GM23248 (cell line): ENCODE measurements around the gene PC. TPM values are rescaled to one million over a fixed set of nuclear protein-coding genes. Genes with fewer than 3 reads are reported as not detected.

Source experiments
- DNase-seq: peaks from one replicate; pipeline ENCODE4 v3.0.0-alpha.2; 2015
- H2AFZ ChIP-seq: fragments of 200-600 bp; sonication (generic); 2 replicates; pipeline ENCODE4 v1.6.1; 2016; ENCODE audit warnings: antibody characterized with exemption
- H3F3A ChIP-seq: fragments of 200-600 bp; sonication (generic); 2 replicates; pipeline ENCODE4 v1.6.1; 2016; ENCODE audit warnings: mild to moderate bottlenecking, antibody characterized with exemption, mixed run types; ENCODE audit not compliant: insufficient read depth
- H3K27ac ChIP-seq: fragments of 200-600 bp; sonication (generic); 2 replicates; pipeline ENCODE4 v1.5.1; 2016; ENCODE audit warnings: mild to moderate bottlenecking
- H3K27me3 ChIP-seq: fragments of 200-600 bp; sonication (generic); replicated peaks from 2 replicates; pipeline ENCODE4 v1.6.1; 2016; ENCODE audit warnings: mild to moderate bottlenecking; ENCODE audit not compliant: insufficient read depth
- H3K36me3 ChIP-seq: fragments of 200-600 bp; sonication (generic); 2 replicates; pipeline ENCODE4 v1.6.1; 2016; ENCODE audit warnings: low read depth, mild to moderate bottlenecking
- H3K4me1 ChIP-seq: fragments of 200-600 bp; sonication (generic); 2 replicates; pipeline ENCODE4 v1.6.1; 2016; ENCODE audit warnings: mild to moderate bottlenecking; ENCODE audit not compliant: insufficient read depth
- H3K4me2 ChIP-seq: fragments of 200-600 bp; sonication (generic); one replicate; pipeline ENCODE4 v1.6.1; 2016; ENCODE audit warnings: mild to moderate bottlenecking; ENCODE audit not compliant: unreplicated experiment
- H3K4me3 ChIP-seq: fragments of 200-600 bp; sonication (generic); 2 replicates; pipeline ENCODE4 v1.5.1; 2016; ENCODE audit warnings: mild to moderate bottlenecking
- H3K79me2 ChIP-seq: fragments of 200-600 bp; sonication (generic); 2 replicates; pipeline ENCODE4 v1.6.1; 2016; ENCODE audit warnings: mild to moderate bottlenecking; ENCODE audit not compliant: insufficient read depth
- H3K9ac ChIP-seq: fragments of 200-600 bp; sonication (generic); 2 replicates; pipeline ENCODE4 v1.6.1; 2016; ENCODE audit warnings: mild to moderate bottlenecking
- H3K9me2 ChIP-seq: fragments of 200-600 bp; sonication (generic); 2 replicates; pipeline ENCODE4 v1.6.1; 2016; ENCODE audit warnings: mixed run types, mild to moderate bottlenecking, moderate library complexity; ENCODE audit not compliant: insufficient read depth
- H3K9me3 ChIP-seq: fragments of 200-600 bp; sonication (generic); one replicate; pipeline ENCODE4 v1.6.1; 2017; ENCODE audit warnings: low read depth
- H4K20me1 ChIP-seq: fragments of 200-600 bp; sonication (generic); 2 replicates; pipeline ENCODE4 v1.6.0; 2016; ENCODE audit not compliant: insufficient read depth
- EZH2 ChIP-seq: fragments of 200-600 bp; sonication (generic); IDR thresholded peaks from 2 replicates; pipeline ENCODE4 v1.6.1; 2018; ENCODE audit warnings: antibody characterized with exemption, mild to moderate bottlenecking; ENCODE audit not compliant: insufficient read depth, poor library complexity, severe bottlenecking
- EZH2phosphoT487 ChIP-seq: fragments of 200-600 bp; sonication (generic); IDR thresholded peaks from 2 replicates; pipeline ENCODE4 v1.6.1; 2018; ENCODE audit warnings: antibody characterized with exemption, moderate library complexity, mild to moderate bottlenecking, low read depth; ENCODE audit not compliant: insufficient read depth
- WGBS, 2 experiments: methylation state at CpG; one replicate each; pipeline ENCODE4 v1.1.6; 2015 to 2017; ENCODE audit warnings: low lambda C conversion rate in 2 of 2, low coverage in 1 of 2; ENCODE audit errors: missing lambda C conversion rate in 2 of 2; 5-methylcytosine and 5-hydroxymethylcytosine counted together
- in situ Hi-C: fragments of 300-500 bp; cut with MboI; formaldehyde crosslinking; loops from 2 replicates; pipeline ENCODE4 v1.15.0; 2020
- polyA plus RNA-seq: library from polyadenylated mRNA; unstranded; fragments of >200 nt; fragmentation: Nextera tagmentation; extraction: Ambion mirVana; gene quantifications from 2 replicates; pipeline ENCODE4 v1.2.1, GENCODE V29; 2016
- total RNA-seq: library from RNA; depleted of rRNA; stranded (reverse); fragments of >200 nt; shearing (Covaris generic); gene quantifications from 2 replicates; pipeline ENCODE4 v1.2.3, GENCODE V29; 2014

The PC gene
- total and polyA plus RNA-seq, 2 experiments from 2014 or later = 16.4 to 16.6 TPM

- WGBS, 2 experiments = 92% methylated on average over 8 to 10 of the region's 10 CpGs
- Histone ChIP-seq H3K9me3 (no peaks in the 10 kb centered on the region), H3K4me1 (peaks cover 12% of the 10 kb centered on the region), H3K36me3 (no peaks in the 10 kb centered on the region), H2AFZ (no peak overlapping the region), H3K27me3 (no peaks in the 10 kb centered on the region), H4K20me1 (no peaks in the 10 kb centered on the region), H3K79me2 (0 out of 2 replicates have a peak, but pooled peaks cover 3% of the 10 kb centered on the region), H3K9me2 (no peaks in the 10 kb centered on the region), H3F3A (no peaks in the 10 kb centered on the region; the same call in 1 of the 2 replicates), H3K27ac (no peak overlapping the region), H3K4me3 (no peak overlapping the region), H3K9ac (no peak overlapping the region), H3K4me2 (no peak overlapping the region)
- in situ Hi-C loops = no loop called here
- DNase-seq = no peak
- TF ChIP-seq EZH2 (no peak), EZH2phosphoT487 (no peak)
Observed at GRCh38 chr11:66951135-66951534, 7.0 kb downstream of the PC start.

- Histone ChIP-seq H4K20me1 (no peaks in the 10 kb centered on the region), H3K4me1 (peaks cover 9% of the 10 kb centered on the region), H3K9me3 (no peaks in the 10 kb centered on the region), H3F3A (no peaks in the 10 kb centered on the region), H3K79me2 (0 out of 2 replicates have a peak, but pooled peaks cover 3% of the 10 kb centered on the region), H2AFZ (peak overlapping the region; percentile 38; the same call in 1 of the 2 replicates), H3K9ac (peak overlapping the region; percentile 37), H3K9me2 (no peaks in the 10 kb centered on the region), H3K4me3 (no peak overlapping the region), H3K27me3 (no peaks in the 10 kb centered on the region), H3K36me3 (no peaks in the 10 kb centered on the region), H3K4me2 (peak overlapping the region; percentile 11), H3K27ac (peak overlapping the region; percentile 32; the same call in 1 of the 2 replicates)
- peak; percentile 85 for DNase-seq
- WGBS, 2 experiments = 37 to 41% methylated on average over 8 of the region's 8 CpGs
- in situ Hi-C loops = no loop called here
- TF ChIP-seq EZH2 (no peak), EZH2phosphoT487 (no peak)
Observed at GRCh38 chr11:66950112-66950535, 8.1 kb downstream of the PC start.

GRCh38 chr11:66938582-66939135, 19.5 kb downstream of the PC start:
- no peaks in the 10 kb centered on the region for H3K36me3 ChIP-seq
- in situ Hi-C loops = no loop called here
- H3K9me2 ChIP-seq = no peaks in the 10 kb centered on the region
- H3K9ac ChIP-seq = no peak overlapping the region
- no peak overlapping the region for H3K4me2 ChIP-seq
- peaks cover 10% of the 10 kb centered on the region; the same call in 1 of the 2 replicates for H3K4me1 ChIP-seq
- H4K20me1 ChIP-seq = no peaks in the 10 kb centered on the region
- no peak for TF ChIP-seq EZH2phosphoT487
- no peak for TF ChIP-seq EZH2
- H3K4me3 ChIP-seq = no peak overlapping the region
- no peak overlapping the region for H2AFZ ChIP-seq
- WGBS, 2 experiments = 95 to 96% methylated on average over 5 of the region's 5 CpGs
- no peaks in the 10 kb centered on the region for H3K79me2 ChIP-seq
- no peaks in the 10 kb centered on the region for H3K9me3 ChIP-seq
- H3F3A ChIP-seq = peaks cover 19% of the 10 kb centered on the region; the same call in 1 of the 2 replicates
- DNase-seq = no peak
- H3K27ac ChIP-seq = no peak overlapping the region
- no peaks in the 10 kb centered on the region for H3K27me3 ChIP-seq

GRCh38 chr11:66937193-66937733, 20.9 kb downstream of the PC start:
- Histone ChIP-seq H2AFZ (no peak overlapping the region), H3K4me1 (peaks cover 16% of the 10 kb centered on the region), H3K27ac (no peak overlapping the region), H3K4me2 (no peak overlapping the region), H3K9me2 (no peaks in the 10 kb centered on the region), H3K4me3 (no peak overlapping the region), H3K9me3 (no peaks in the 10 kb centered on the region), H3F3A (peaks cover 19% of the 10 kb centered on the region; the same call in 1 of the 2 replicates), H4K20me1 (no peaks in the 10 kb centered on the region), H3K79me2 (no peaks in the 10 kb centered on the region), H3K9ac (no peak overlapping the region), H3K36me3 (no peaks in the 10 kb centered on the region), H3K27me3 (no peaks in the 10 kb centered on the region)
- TF ChIP-seq EZH2 (no peak), EZH2phosphoT487 (no peak)
- in situ Hi-C loops = no loop called here
- DNase-seq = no peak
- 100% methylated on average over 1 of the region's 1 CpG for WGBS, 2 experiments
